ENCODE measurements around the gene FAM83G.

DNA sequence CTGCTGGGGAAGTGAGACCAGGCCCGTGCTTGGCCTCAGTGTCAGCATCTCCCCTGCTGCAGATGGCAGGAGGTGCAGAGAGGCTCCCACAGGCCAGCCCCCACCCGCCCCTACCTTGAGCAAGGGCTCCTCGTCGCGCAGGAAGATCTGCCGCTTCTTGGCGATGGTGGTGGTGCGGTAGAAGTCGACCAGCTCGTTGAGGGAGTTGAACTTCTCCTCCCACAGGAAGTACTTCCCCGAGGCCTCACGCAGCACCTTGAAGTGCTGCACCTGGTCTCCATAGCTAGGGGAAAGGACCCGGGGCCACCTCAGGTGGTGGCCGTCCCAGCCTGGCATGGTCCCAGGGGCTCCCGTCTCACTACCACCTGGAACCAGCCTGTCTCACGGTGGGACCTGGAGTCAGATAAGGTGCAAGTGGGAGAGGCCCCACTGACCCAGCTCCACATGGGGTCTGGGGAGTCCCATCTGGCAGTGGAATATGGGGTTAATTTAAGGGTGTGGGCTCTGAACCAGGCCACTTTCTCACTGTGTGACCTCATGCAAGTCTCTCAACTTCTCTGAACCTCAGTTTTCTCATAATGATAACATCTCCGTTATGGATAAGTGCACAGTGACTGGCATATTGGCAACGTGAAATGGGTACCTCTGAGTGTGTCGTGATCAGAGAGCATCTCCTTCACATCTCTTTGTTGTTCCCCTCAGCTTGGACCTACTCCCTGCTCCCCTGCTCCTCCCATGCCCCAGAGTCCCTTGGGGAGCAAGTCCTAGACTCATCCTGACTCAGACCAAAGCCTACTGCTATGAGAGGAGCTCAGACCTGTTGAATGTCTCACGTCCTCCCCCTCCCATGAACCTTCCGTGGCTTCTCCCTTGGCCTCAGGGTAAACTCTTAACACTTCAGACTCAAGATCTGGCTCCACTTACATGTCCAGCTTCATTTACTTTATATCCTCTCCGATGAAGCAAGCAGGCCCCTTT is 19.8 kb upstream of the FAM83G start:
- TF ChIP-seq POLR2A (IDR thresholded peaks at IDR 0.05; ENCODE audit: low read depth, low read length) (no peak), POLR2AphosphoS5 (IDR thresholded peaks at IDR 0.05; ENCODE audit: low read depth, low read length) (no peak)

All from GM12892 (cell line).